Endothelial cell of umbilical vein (primary cell): ENCODE results near the gene PPP4R4. TPM values are rescaled to one million over a fixed set of nuclear protein-coding genes. Genes with fewer than 3 reads are reported as not detected.

Experiments
- BruUV-seq: library from RNA; stranded (reverse); fragments of 400-500 nt; replicated peaks from 2 replicates; lab custom pipeline; 2021; lab: Mats Ljungman, UMichigan
- CTCF ChIA-PET: fragments of 300-600, 350-600 bp; sonication (Branson Sonifier 250); formaldehyde crosslinking; loops from one replicate; lab custom pipeline; 2021; ENCODE audit warnings: antibody characterized with exemption, inconsistent platforms; lab: Charles Lee
- POLR2A ChIA-PET: fragments of 300-600, 350-600 bp; sonication (Branson Sonifier 250); formaldehyde crosslinking; loops from one replicate; lab custom pipeline; 2021; ENCODE audit warnings: antibody characterized with exemption, inconsistent platforms; lab: Charles Lee
- DNase-seq: peaks from one replicate; pipeline ENCODE4 v3.0.0-alpha.2; 2011; ENCODE audit warnings: low read depth, low spot score
- FAIRE-seq: peaks from 2 replicates; lab custom pipeline; 2011; peaks lifted over from hg19 to GRCh38; lab: Jason Lieb, UNC
- H2AFZ ChIP-seq: 2 replicates; pipeline ENCODE4 v1.6.0; 2012; ENCODE audit warnings: low read depth, low read length, control low read depth, inconsistent platforms
- H3K27ac ChIP-seq: 2 replicates; pipeline ENCODE4 v1.5.1; 2011; ENCODE audit warnings: low read depth, mild to moderate bottlenecking, control low read depth, low read length, moderate library complexity; ENCODE audit not compliant: insufficient read depth
- H3K27me3 ChIP-seq, 2 experiments: 2 replicates each; pipeline versions ENCODE4 v1.6.0 to v1.6.1; 2011; ENCODE audit warnings: low read length in 2 of 2, mixed read lengths in 1 of 2; ENCODE audit not compliant: control insufficient read depth in 2 of 2, insufficient read depth in 2 of 2
- H3K36me3 ChIP-seq, 2 experiments: 2 replicates in 1 of 2; 3 replicates in 1 of 2; pipeline ENCODE4 v1.5.1; 2011; ENCODE audit warnings: low read length in 2 of 2, mild to moderate bottlenecking in 1 of 2, moderate library complexity in 1 of 2; ENCODE audit not compliant: control insufficient read depth in 2 of 2, insufficient read depth in 2 of 2; ENCODE audit errors: extremely low read depth in 1 of 2
- H3K4me1 ChIP-seq: 3 replicates; pipeline ENCODE4 v1.5.1; 2011; ENCODE audit warnings: mild to moderate bottlenecking, low read length; ENCODE audit not compliant: control insufficient read depth, insufficient read depth; ENCODE audit errors: extremely low read depth
- H3K4me2 ChIP-seq: 2 replicates; pipeline ENCODE4 v1.6.1; 2011; ENCODE audit warnings: low read length, control low read depth, mixed read lengths; ENCODE audit not compliant: insufficient read depth
- H3K4me3 ChIP-seq, 3 experiments: fragments of 200-600 bp in 1 of 3; sonication (generic), shearing (Covaris generic) in 1 of 3; replicated peaks in 1 of 3; 2 replicates each; pipeline ENCODE4 v1.5.1; 2011 to 2016; ENCODE audit warnings: control low read depth in 3 of 3, low read length in 3 of 3, mild to moderate bottlenecking in 2 of 3, inconsistent platforms in 1 of 3, low read depth in 1 of 3, moderate library complexity in 1 of 3; ENCODE audit not compliant: insufficient read depth in 1 of 3
- H3K79me2 ChIP-seq: 2 replicates; pipeline ENCODE4 v1.6.0; 2012; ENCODE audit warnings: low read length, inconsistent platforms; ENCODE audit not compliant: control insufficient read depth, insufficient read depth
- H3K9ac ChIP-seq: replicated peaks from 2 replicates; pipeline ENCODE3; 2011; ENCODE audit warnings: low read length, control low read depth; ENCODE audit not compliant: insufficient read depth; ENCODE audit errors: extremely low read depth
- H3K9me1 ChIP-seq: replicated peaks from 3 replicates; pipeline ENCODE4 v1.6.0; 2011; ENCODE audit warnings: mild to moderate bottlenecking, low read length; ENCODE audit not compliant: control insufficient read depth, insufficient read depth; ENCODE audit errors: extremely low read depth
- H3K9me3 ChIP-seq: replicated peaks from 2 replicates; pipeline ENCODE4 v1.5.1; 2012; ENCODE audit warnings: low read length, inconsistent platforms; ENCODE audit not compliant: control insufficient read depth, insufficient read depth
- H4K20me1 ChIP-seq: replicated peaks from 2 replicates; pipeline ENCODE3; 2011; ENCODE audit warnings: mild to moderate bottlenecking, low read length; ENCODE audit not compliant: control insufficient read depth, insufficient read depth; ENCODE audit errors: extremely low read depth
- CTCF ChIP-seq, 2 donors: IDR thresholded peaks; 1 replicate in 1 of 2; 2 replicates in 1 of 2; pipeline ENCODE4 v1.5.1; 2011; ENCODE audit warnings: low read length in 2 of 2, mild to moderate bottlenecking in 2 of 2, moderate library complexity in 2 of 2, control low read depth in 1 of 2, inconsistent platforms in 1 of 2, low read depth in 1 of 2; ENCODE audit not compliant: insufficient read depth in 1 of 2; ENCODE audit errors: extremely low read depth in 1 of 2
- EZH2 ChIP-seq: IDR thresholded peaks from 2 replicates; pipeline ENCODE4 v1.6.1; 2012; ENCODE audit warnings: borderline replicate concordance, low read depth, mild to moderate bottlenecking, moderate library complexity, low read length, inconsistent platforms; ENCODE audit not compliant: severe bottlenecking
- FOS ChIP-seq: IDR thresholded peaks from 2 replicates; pipeline ENCODE4 v1.6.1; 2011; ENCODE audit warnings: mild to moderate bottlenecking, low read length, moderate library complexity, borderline replicate concordance; ENCODE audit not compliant: insufficient read depth
- GATA2 ChIP-seq: IDR thresholded peaks from 2 replicates; pipeline ENCODE4 v1.7.0; 2011; ENCODE audit warnings: low read depth, mild to moderate bottlenecking, moderate library complexity, mixed read lengths, low read length; ENCODE audit not compliant: insufficient read length, insufficient read depth
- JUN ChIP-seq: IDR thresholded peaks from 2 replicates; pipeline ENCODE4 v1.6.1; 2011; ENCODE audit warnings: borderline replicate concordance, low read depth; ENCODE audit not compliant: insufficient read length, insufficient read depth
- MAX ChIP-seq: IDR thresholded peaks from 2 replicates; pipeline ENCODE4 v1.6.1; 2011; ENCODE audit not compliant: insufficient read depth, insufficient read length
- MYC ChIP-seq: IDR thresholded peaks from one replicate; pipeline ENCODE4 v1.6.1; 2011; ENCODE audit warnings: mild to moderate bottlenecking, low read depth, low read length
- POLR2A ChIP-seq: IDR thresholded peaks from 2 replicates; pipeline ENCODE4 v1.6.1; 2012; ENCODE audit warnings: low read depth, mild to moderate bottlenecking, control low read depth, low read length
- POLR2AphosphoS5 ChIP-seq: IDR thresholded peaks from 2 replicates; pipeline ENCODE4 v1.6.1; 2012; ENCODE audit warnings: low read depth, mild to moderate bottlenecking, control low read depth, low read length, moderate library complexity; ENCODE audit not compliant: insufficient read depth
- dilution Hi-C: fragments of 300-500 bp; cut with MboI; formaldehyde crosslinking; loops from one replicate; pipeline ENCODE4 v1.15.0; 2019; ENCODE audit warnings: low sequenced_read_pairs; ENCODE audit not compliant: extremely low pct_ligation_motif_present
- intact Hi-C: fragments of 100-400 bp; cut with micrococcal nuclease; formaldehyde crosslinking; loops from one replicate; pipeline ENCODE4 v1.10.0; 2022
- polyA plus RNA-seq, 4 experiments: library from polyadenylated mRNA; depleted of rRNA in 3 of 4; stranded (reverse) in 3 of 4; unstranded in 1 of 4; fragments of >200 nt; gene quantifications; 2 replicates each; pipeline versions ENCODE4 v1.2.1 to v1.2.3, GENCODE V29; 2011 to 2012; ENCODE audit warnings: missing spikeins in 1 of 4
- total RNA-seq: library from RNA; stranded (reverse); gene quantifications from 2 replicates; pipeline ENCODE4 v1.2.3, GENCODE V29; 2021

PPP4R4 gene
- total and polyA plus RNA-seq, 2 donors (not counting 3 experiments of a cell fraction or from before 2014, with no cell fraction given) = not detected

GRCh38 chr14:94173471-94173884 lies 644 bp upstream of the PPP4R4 start:
- dilution Hi-C loops = no loop called here
- CTCF ChIA-PET = interaction anchor here (0.9 to 1.5 kb wide), 3 partner anchors 21 to 41 kb away, joined by 3 to 4 read pairs (median 3); no protein-coding TSS in a partner anchor
- Histone ChIP-seq H3K4me2 (peak overlapping the region; percentile 55), H3K36me3 (no peaks in the 10 kb centered on the region), H3K27me3 (peaks cover 25 to 55% of the 10 kb centered on the region in 2 experiments), H3K9me3 (no peaks in the 10 kb centered on the region), H2AFZ (peak overlapping the region; percentile 72), H3K9ac (no peak overlapping the region), H3K4me3 (peak overlapping the region in 2 of 3 experiments; percentile 8 to 39), H3K27ac (no peak overlapping the region), H4K20me1 (no peaks in the 10 kb centered on the region), H3K79me2 (no peaks in the 10 kb centered on the region), H3K9me1 (no peaks in the 10 kb centered on the region), H3K4me1 (peaks cover 3% of the 10 kb centered on the region)
- DNase-seq (no peak), FAIRE-seq (no peak)
- intact Hi-C loops = loop anchor here (5.0 kb wide), 1 partner anchor 91 kb away; the partner anchor contains the start of genes DDX24 and IFI27L1
- POLR2A ChIA-PET = no interaction called here
- TF ChIP-seq MYC (no peak), MAX (no peak), CTCF (IDR thresholded peaks at IDR 0.05; ENCODE audit: extremely low read depth in 1 of 2, insufficient read depth in 1 of 2, low read depth in 1 of 2, low read length in 2 of 2) (no peak), FOS (no peak), EZH2 (no peak), GATA2 (no peak), POLR2AphosphoS5 (no peak), JUN (no peak), POLR2A (no peak)
- BruUV-seq = no TSS peak
